Epithelial cell of esophagus (primary cell): ENCODE measurements around the gene ZDHHC1.
A peak's percentile ranks its signal among the peaks of the same experiment; 100 is the strongest.

Experiments
- DNase-seq: peaks from one replicate; pipeline ENCODE4 v3.0.0; 2010; ENCODE audit warnings: low read depth
- H3K4me3 ChIP-seq: 2 replicates; pipeline ENCODE4 v1.5.1; 2011; ENCODE audit warnings: mild to moderate bottlenecking, low read length, control low read depth
- TF ChIP-seq, protein P1 (sequence below): IDR thresholded peaks from 2 replicates; pipeline ENCODE4 v1.5.1; 2011; ENCODE audit warnings: low read depth, mild to moderate bottlenecking, low read length, control low read depth, inconsistent platforms; ENCODE audit not compliant: insufficient read depth; ENCODE audit errors: missing control alignments

The ZDHHC1 gene

DNA sequence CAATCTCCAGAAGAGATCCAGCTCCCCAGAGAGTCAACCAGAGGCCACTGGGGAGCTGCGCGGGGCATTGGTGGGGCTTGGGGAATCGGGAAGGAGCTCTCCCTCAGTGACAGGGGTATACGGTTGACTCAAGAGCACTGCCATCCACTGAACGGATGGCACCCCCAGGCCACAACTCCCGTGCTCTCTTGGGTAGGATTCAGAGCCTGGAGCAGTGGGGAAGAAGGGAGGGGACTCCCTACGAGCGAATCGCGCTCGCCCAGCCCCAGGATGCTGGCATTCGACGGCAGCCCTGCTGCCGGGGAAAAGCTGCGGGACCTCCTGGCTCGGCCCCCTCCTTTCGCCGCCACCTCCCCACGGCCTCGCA lies 22.5 kb downstream of the ZDHHC1 start:
- DNase-seq: no peak
- H3K4me3 ChIP-seq: no peak overlapping the region
- TF ChIP-seq, protein P1, sequence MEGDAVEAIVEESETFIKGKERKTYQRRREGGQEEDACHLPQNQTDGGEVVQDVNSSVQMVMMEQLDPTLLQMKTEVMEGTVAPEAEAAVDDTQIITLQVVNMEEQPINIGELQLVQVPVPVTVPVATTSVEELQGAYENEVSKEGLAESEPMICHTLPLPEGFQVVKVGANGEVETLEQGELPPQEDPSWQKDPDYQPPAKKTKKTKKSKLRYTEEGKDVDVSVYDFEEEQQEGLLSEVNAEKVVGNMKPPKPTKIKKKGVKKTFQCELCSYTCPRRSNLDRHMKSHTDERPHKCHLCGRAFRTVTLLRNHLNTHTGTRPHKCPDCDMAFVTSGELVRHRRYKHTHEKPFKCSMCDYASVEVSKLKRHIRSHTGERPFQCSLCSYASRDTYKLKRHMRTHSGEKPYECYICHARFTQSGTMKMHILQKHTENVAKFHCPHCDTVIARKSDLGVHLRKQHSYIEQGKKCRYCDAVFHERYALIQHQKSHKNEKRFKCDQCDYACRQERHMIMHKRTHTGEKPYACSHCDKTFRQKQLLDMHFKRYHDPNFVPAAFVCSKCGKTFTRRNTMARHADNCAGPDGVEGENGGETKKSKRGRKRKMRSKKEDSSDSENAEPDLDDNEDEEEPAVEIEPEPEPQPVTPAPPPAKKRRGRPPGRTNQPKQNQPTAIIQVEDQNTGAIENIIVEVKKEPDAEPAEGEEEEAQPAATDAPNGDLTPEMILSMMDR: no peak

DNA sequence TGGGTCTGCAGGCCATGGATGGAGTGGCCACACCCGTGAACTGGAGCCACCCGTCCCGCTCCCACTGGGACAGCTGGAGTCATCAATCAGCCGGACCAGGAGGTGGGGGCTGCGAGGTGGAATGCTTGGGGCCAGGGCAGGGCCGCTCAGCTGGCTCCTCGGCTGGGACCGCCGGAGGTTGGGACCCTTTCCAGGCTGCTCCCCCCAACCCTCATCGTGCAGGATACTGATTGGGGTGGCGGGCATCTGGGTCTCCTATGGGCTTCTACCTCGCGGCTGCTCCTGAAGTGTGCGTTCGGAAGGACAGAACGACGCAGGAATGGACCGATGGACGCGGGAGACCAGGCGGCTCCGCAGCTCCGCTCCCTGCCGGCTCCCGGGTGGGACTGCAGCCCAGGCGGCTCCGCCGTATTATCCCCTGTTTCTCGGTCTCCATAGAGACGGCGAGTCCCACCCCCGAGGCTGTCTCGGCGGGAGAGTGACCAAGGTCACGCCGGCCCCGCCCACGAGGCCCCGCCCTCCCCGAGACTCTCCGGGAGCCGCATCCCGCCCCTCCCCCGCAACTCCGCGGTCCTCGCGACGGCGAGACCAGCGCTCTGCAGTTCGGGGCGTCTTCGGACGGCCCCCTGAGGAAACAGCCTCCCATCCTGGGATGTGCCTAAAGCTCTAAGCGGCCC lies 23.0 kb downstream of the ZDHHC1 start, which contains the start of gene TPPP3:
TPPP3 (minus strand) TSS at position 388 of the 677 bp plus-strand sequence. CDS start 2,387 bp downstream, outside the sequence.
- DNase-seq: peak; percentile 36
- TF ChIP-seq, protein P1: peak; percentile 57
- H3K4me3 ChIP-seq: no peak within 1 kb of the TSS

- no peak for DNase-seq
- no peak overlapping the region for H3K4me3 ChIP-seq
- TF ChIP-seq, protein P1: no peak
These were observed 23.8 kb downstream of the ZDHHC1 start for GRCh38 chr16:67392301-67393059.

DNA sequence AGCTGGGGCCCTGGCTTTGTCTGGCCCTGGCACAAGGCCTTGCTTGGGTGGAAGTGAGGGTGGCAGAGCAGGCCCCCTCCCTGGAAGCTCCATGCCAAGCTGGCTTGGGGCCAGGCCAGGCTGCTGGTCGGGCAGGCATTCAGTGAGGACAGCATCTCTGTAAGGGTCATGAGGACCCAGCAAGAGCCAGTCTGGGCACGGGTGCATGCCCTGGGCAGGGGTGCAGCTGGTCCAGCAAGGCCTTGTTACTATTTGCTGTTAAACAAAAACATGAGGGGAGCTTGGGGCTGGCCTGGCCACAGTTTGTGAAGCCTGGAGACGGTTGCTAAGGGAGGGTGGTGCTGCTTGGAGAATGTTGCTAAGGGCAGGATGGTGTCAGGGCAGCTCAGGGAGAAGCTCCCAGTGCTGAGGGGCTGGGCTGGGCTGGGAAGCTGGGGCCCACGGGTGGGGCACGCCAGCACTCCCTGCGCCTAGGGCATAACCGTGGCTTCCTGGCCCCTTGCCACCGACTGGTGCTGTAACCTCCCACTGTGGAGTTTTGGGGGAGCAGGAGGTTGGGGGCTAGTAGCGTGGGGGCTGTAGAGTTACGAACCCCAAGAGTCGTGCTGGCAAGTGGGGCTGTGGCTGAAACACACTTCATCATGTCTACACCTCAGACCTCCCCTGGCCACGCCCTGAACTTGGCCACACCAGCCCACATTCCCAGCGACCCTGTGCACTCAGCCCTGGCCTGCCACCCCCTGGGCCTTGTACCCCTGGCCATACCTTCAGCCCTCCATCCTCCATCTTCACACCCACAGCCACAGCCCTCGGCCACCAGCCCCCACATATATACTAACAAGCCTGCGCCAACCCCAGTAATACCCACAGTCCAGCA lies 24.6 kb downstream of the ZDHHC1 start:
- no peak for DNase-seq
- no peak overlapping the region for H3K4me3 ChIP-seq
- TF ChIP-seq, protein P1: no peak

DNA sequence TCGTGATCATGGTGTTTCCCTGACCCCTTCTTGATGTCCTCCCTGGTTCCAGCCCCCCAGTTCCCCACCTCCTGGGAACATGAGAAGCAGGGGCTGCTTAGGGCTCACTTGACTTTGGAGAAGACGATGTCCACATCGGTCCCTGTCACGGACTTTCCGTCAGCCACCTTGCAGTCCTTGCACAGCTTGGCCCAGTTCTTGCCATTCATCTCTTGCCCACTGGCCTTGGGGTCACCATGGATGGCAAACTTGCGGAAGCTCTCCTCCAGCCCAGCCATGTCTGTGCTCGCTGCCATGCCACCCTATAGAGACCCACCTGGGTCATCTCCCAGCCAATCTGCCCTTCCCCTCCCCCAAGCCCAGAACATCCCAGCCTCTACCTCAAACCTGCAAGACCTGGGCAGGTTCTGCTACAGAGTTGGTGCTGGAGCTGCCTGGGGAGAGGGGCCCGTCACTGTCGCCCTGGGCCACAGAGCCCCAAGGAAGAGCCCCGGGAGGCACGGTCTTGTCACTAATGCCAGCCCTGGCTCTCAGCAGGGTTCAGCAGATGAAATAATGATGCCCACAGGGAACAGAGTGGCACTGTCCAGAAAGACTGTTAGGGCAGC lies 25.4 kb downstream of the ZDHHC1 start:
- no peak for DNase-seq
- H3K4me3 ChIP-seq: no peak overlapping the region
- TF ChIP-seq, protein P1: no peak
